ENCODE measurements around the gene KCNMA1. TPM values are rescaled to one million over a fixed set of nuclear protein-coding genes. Genes with fewer than 3 reads are reported as not detected.

KCNMA1 gene
- polyA plus RNA-seq, 1 donor from 2014 or later = 60.8 TPM

DNA sequence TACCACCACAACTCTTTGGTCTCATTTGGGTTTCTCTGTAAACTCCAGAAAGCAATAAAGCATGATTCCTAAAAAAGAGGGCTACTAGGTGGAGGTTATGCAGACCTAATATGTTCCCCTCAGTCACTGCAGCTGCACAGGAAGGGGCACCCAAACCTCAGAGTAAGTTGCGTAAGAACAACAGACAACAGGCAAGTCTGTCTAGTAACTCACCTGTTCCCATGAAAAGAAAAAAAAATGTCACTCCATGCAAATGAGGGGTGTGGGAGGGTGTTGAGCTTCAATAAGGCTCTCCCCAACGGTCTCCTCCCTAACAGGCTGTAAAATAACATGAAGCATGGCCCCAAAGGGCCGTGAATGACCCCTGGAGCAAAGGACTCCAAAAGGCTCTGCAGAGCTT, 461.4 kb downstream of the KCNMA1 start:
- Histone ChIP-seq H3K9ac (ENCODE audit: low read length) (no peak overlapping the region), H3K4me3 (ENCODE audit: low read length) (no peak overlapping the region), H3K36me3 (ENCODE audit: insufficient read depth, low read length) (no peaks in the 10 kb centered on the region), H4K20me1 (ENCODE audit: insufficient read depth) (no peaks in the 10 kb centered on the region), H3K27me3 (ENCODE audit: insufficient read depth, low read depth, low read length) (no peaks in the 10 kb centered on the region), H3K9me3 (ENCODE audit: low read length) (no peaks in the 10 kb centered on the region), H3K9me2 (ENCODE audit: insufficient read depth, low read length) (no peaks in the 10 kb centered on the region), H2AFZ (ENCODE audit: low read depth, low read length) (no peak overlapping the region), H3F3A (ENCODE audit: insufficient read depth, low read length, poor library complexity, severe bottlenecking) (no peaks in the 10 kb centered on the region), H3K27ac (ENCODE audit: low read length) (no peak overlapping the region), H3K79me2 (replicated peaks; ENCODE audit: insufficient read depth, low read length) (no peaks in the 10 kb centered on the region), H3K4me2 (ENCODE audit: low read length) (no peak overlapping the region)
- TF ChIP-seq, protein P1, sequence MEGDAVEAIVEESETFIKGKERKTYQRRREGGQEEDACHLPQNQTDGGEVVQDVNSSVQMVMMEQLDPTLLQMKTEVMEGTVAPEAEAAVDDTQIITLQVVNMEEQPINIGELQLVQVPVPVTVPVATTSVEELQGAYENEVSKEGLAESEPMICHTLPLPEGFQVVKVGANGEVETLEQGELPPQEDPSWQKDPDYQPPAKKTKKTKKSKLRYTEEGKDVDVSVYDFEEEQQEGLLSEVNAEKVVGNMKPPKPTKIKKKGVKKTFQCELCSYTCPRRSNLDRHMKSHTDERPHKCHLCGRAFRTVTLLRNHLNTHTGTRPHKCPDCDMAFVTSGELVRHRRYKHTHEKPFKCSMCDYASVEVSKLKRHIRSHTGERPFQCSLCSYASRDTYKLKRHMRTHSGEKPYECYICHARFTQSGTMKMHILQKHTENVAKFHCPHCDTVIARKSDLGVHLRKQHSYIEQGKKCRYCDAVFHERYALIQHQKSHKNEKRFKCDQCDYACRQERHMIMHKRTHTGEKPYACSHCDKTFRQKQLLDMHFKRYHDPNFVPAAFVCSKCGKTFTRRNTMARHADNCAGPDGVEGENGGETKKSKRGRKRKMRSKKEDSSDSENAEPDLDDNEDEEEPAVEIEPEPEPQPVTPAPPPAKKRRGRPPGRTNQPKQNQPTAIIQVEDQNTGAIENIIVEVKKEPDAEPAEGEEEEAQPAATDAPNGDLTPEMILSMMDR (IDR thresholded peaks at IDR 0.05; ENCODE audit: poor library complexity, severe bottlenecking) = no peak
- TF ChIP-seq POLR2AphosphoS5 (IDR thresholded peaks at IDR 0.05) (no peak), TAF1 (IDR thresholded peaks at IDR 0.05; ENCODE audit: low read depth) (no peak), MXI1 (conservative IDR thresholded peaks at IDR 0.05; ENCODE audit: poor library complexity, severe bottlenecking) (no peak), SMC3 (conservative IDR thresholded peaks at IDR 0.05; ENCODE audit: poor library complexity) (no peak), RAD21 (conservative IDR thresholded peaks at IDR 0.05) (no peak), EZH2 (IDR thresholded peaks at IDR 0.05; ENCODE audit: borderline replicate concordance, insufficient read depth, low read length, poor library complexity, severe bottlenecking) (no peak), EP300 (conservative IDR thresholded peaks at IDR 0.05; ENCODE audit: poor library complexity, severe bottlenecking) (no peak)
- TF ChIP-seq, protein P2, sequence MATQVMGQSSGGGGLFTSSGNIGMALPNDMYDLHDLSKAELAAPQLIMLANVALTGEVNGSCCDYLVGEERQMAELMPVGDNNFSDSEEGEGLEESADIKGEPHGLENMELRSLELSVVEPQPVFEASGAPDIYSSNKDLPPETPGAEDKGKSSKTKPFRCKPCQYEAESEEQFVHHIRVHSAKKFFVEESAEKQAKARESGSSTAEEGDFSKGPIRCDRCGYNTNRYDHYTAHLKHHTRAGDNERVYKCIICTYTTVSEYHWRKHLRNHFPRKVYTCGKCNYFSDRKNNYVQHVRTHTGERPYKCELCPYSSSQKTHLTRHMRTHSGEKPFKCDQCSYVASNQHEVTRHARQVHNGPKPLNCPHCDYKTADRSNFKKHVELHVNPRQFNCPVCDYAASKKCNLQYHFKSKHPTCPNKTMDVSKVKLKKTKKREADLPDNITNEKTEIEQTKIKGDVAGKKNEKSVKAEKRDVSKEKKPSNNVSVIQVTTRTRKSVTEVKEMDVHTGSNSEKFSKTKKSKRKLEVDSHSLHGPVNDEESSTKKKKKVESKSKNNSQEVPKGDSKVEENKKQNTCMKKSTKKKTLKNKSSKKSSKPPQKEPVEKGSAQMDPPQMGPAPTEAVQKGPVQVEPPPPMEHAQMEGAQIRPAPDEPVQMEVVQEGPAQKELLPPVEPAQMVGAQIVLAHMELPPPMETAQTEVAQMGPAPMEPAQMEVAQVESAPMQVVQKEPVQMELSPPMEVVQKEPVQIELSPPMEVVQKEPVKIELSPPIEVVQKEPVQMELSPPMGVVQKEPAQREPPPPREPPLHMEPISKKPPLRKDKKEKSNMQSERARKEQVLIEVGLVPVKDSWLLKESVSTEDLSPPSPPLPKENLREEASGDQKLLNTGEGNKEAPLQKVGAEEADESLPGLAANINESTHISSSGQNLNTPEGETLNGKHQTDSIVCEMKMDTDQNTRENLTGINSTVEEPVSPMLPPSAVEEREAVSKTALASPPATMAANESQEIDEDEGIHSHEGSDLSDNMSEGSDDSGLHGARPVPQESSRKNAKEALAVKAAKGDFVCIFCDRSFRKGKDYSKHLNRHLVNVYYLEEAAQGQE (IDR thresholded peaks at IDR 0.05; ENCODE audit: borderline replicate concordance) = no peak

DNA sequence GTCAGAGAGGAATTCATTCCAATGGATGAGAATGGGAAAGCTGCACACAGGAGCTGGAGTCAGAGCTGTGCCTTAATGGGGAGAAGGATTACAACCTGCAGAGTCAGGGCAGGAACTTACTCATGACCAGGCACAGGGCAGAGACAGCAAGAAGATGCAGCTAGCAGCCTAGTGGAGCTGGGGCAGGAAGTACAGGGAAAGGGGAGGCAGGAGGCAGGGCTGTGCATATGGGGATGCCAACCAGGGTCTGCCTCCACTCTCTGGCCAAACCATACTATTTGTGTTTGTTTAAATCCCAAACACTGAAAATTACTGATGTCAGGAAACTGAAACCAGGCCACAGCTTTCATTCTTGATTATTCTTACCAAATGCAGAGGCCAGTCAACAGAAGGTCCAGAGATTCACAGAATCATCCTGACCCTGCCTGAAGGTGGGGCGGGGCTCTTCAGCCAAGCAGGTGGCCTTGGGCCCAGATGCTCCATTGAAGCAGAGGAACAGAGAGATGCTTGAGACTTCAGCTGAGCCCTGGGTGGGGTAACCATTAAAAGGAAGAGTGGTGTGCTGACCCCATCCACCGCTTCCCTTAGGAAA, 461.9 kb downstream of the KCNMA1 start:
- H2AFZ ChIP-seq (ENCODE audit: low read depth, low read length) = no peak overlapping the region
- H3K36me3 ChIP-seq (ENCODE audit: insufficient read depth, low read length) = no peaks in the 10 kb centered on the region
- H3K4me3 ChIP-seq (ENCODE audit: low read length) = no peak overlapping the region
- H3K27me3 ChIP-seq (ENCODE audit: insufficient read depth, low read depth, low read length) = no peaks in the 10 kb centered on the region
- H3K79me2 ChIP-seq (replicated peaks; ENCODE audit: insufficient read depth, low read length) = no peaks in the 10 kb centered on the region
- H3K9me3 ChIP-seq (ENCODE audit: low read length) = no peaks in the 10 kb centered on the region
- H3K9me2 ChIP-seq (ENCODE audit: insufficient read depth, low read length) = no peaks in the 10 kb centered on the region
- no peak for TF ChIP-seq SMC3 (conservative IDR thresholded peaks at IDR 0.05; ENCODE audit: poor library complexity)
- TF ChIP-seq EP300 (conservative IDR thresholded peaks at IDR 0.05; ENCODE audit: poor library complexity, severe bottlenecking) = no peak
- TF ChIP-seq, protein P2 (IDR thresholded peaks at IDR 0.05; ENCODE audit: borderline replicate concordance) = no peak
- TF ChIP-seq MXI1 (conservative IDR thresholded peaks at IDR 0.05; ENCODE audit: poor library complexity, severe bottlenecking) = no peak
- no peak for TF ChIP-seq POLR2AphosphoS5 (IDR thresholded peaks at IDR 0.05)
- no peak for TF ChIP-seq TAF1 (IDR thresholded peaks at IDR 0.05; ENCODE audit: low read depth)
- H3F3A ChIP-seq (ENCODE audit: insufficient read depth, low read length, poor library complexity, severe bottlenecking) = no peaks in the 10 kb centered on the region
- H3K4me2 ChIP-seq (ENCODE audit: low read length) = no peak overlapping the region
- H3K9ac ChIP-seq (ENCODE audit: low read length) = no peak overlapping the region
- no peak overlapping the region for H3K27ac ChIP-seq (ENCODE audit: low read length)
- no peaks in the 10 kb centered on the region for H4K20me1 ChIP-seq (ENCODE audit: insufficient read depth)

All from neural cell (in vitro differentiated cells).